HepG2 (cell line): Measurements from ENCODE around the gene POLR1C. TPM values are rescaled to one million over a fixed set of nuclear protein-coding genes. Genes with fewer than 3 reads are reported as not detected.

Experiments
- BCL6 ChIP-seq: IDR thresholded peaks from 2 replicates; pipeline ENCODE4 v1.6.1; 2016; ENCODE audit warnings: missing genetic modification reagents, missing compliant biosample characterization
- DMAP1 ChIP-seq: IDR thresholded peaks from 2 replicates; pipeline ENCODE4 v1.6.1; 2016
- GATAD2A ChIP-seq: IDR thresholded peaks from 2 replicates; pipeline ENCODE4 v1.6.1; 2016
- IKZF4 ChIP-seq: sonication (generic); formaldehyde crosslinking; IDR thresholded peaks from 2 replicates; pipeline ENCODE4 v1.5.1; 2020; ENCODE audit warnings: borderline replicate concordance, mild to moderate bottlenecking, low read depth, missing genetic modification reagents; ENCODE audit errors: not compliant biosample characterization
- NKX3-1 ChIP-seq: sonication (generic); formaldehyde crosslinking; IDR thresholded peaks from 2 replicates; pipeline ENCODE4 v1.5.0; 2020; ENCODE audit warnings: missing genetic modification reagents
- RBM22 ChIP-seq: fragments of 200-400 bp; formaldehyde crosslinking; optimal IDR thresholded peaks from 2 replicates; pipeline ENCODE3; 2017; ENCODE audit warnings: mild to moderate bottlenecking, low read length, moderate library complexity
- TMF1 ChIP-seq: sonication (generic); formaldehyde crosslinking; IDR thresholded peaks from 2 replicates; pipeline ENCODE4 v1.8.1; 2022; ENCODE audit warnings: low read depth, missing genetic modification reagents
- ZFYVE20 ChIP-seq: sonication (generic); formaldehyde crosslinking; IDR thresholded peaks from 2 replicates; pipeline ENCODE4 v1.8.0; 2023; ENCODE audit warnings: low read depth, mild to moderate bottlenecking, moderate library complexity, missing genetic modification reagents, borderline replicate concordance
- ZNF143 ChIP-seq: sonication (generic); formaldehyde crosslinking; IDR thresholded peaks from 2 replicates; pipeline ENCODE4 v1.4.0; 2020; ENCODE audit warnings: missing genetic modification reagents
- ZNF33B ChIP-seq: sonication (generic); formaldehyde crosslinking; IDR thresholded peaks from 2 replicates; pipeline ENCODE4 v1.5.1; 2020; ENCODE audit warnings: mild to moderate bottlenecking, missing genetic modification reagents
- ZNF432 ChIP-seq: sonication (generic); formaldehyde crosslinking; IDR thresholded peaks from 2 replicates; pipeline ENCODE4 v1.5.0; 2020; ENCODE audit warnings: missing genetic modification reagents, mild to moderate bottlenecking, borderline replicate concordance
- ZNF547 ChIP-seq: sonication (generic); formaldehyde crosslinking; IDR thresholded peaks from 2 replicates; pipeline ENCODE4 v1.5.1; 2020; ENCODE audit warnings: mild to moderate bottlenecking, missing genetic modification reagents
- ZNF550 ChIP-seq: sonication (generic); formaldehyde crosslinking; IDR thresholded peaks from 2 replicates; pipeline ENCODE4 v1.4.0; 2020; ENCODE audit warnings: mild to moderate bottlenecking, missing genetic modification reagents, borderline replicate concordance
- ZNF83 ChIP-seq: sonication (generic); formaldehyde crosslinking; IDR thresholded peaks from 2 replicates; pipeline ENCODE4 v1.4.0; 2020; ENCODE audit warnings: missing genetic modification reagents, mild to moderate bottlenecking, borderline replicate concordance
- ZNF883 ChIP-seq: sonication (generic); formaldehyde crosslinking; IDR thresholded peaks from 2 replicates; pipeline ENCODE4 v1.5.1; 2020; ENCODE audit warnings: mild to moderate bottlenecking, missing genetic modification reagents; ENCODE audit errors: not compliant biosample characterization
- polyA plus RNA-seq, 8 experiments: library from polyadenylated mRNA; depleted of rRNA in 3 of 8; stranded (reverse) in 7 of 8; unstranded in 1 of 8; fragments of >200 nt; fragmentation: Illumina TruSeq in 4 of 8; extraction: Trizol in 4 of 8; gene quantifications; 2 replicates each; pipeline versions ENCODE4 v1.2.1 to v1.2.3, GENCODE V29; 2011 to 2016; ENCODE audit warnings: low read depth in 4 of 8, missing spikeins in 1 of 8, mixed read lengths in 1 of 8; ENCODE audit not compliant: insufficient read depth in 1 of 8
- total RNA-seq, 5 experiments: library from RNA; depleted of rRNA; stranded (reverse); fragments of >200 nt; fragmentation: Illumina TruSeq; extraction: Trizol; gene quantifications; 2 replicates each; pipeline ENCODE4 v1.2.3, GENCODE V29; 2016; ENCODE audit warnings: low read depth in 1 of 5
- TF ChIP-seq, protein P1 (sequence below), 2 experiments: sonication (generic) in 1 of 2; formaldehyde crosslinking in 1 of 2; IDR thresholded peaks; 2 replicates each; pipeline versions ENCODE4 v1.6.1 to v1.9.0; 2014 to 2022; ENCODE audit warnings: antibody characterized with exemption in 1 of 2, borderline replicate concordance in 1 of 2, inconsistent platforms in 1 of 2, low read depth in 1 of 2, missing genetic modification reagents in 1 of 2
- TF ChIP-seq, protein P2 (sequence below): IDR thresholded peaks from 2 replicates; pipeline ENCODE4 v1.6.1; 2016; ENCODE audit warnings: low read depth, control low read depth
- TF ChIP-seq, protein P3 (sequence below): sonication (generic); formaldehyde crosslinking; IDR thresholded peaks from 2 replicates; pipeline ENCODE4 v1.5.0; 2020; ENCODE audit warnings: missing genetic modification reagents

POLR1C gene
- total and polyA plus RNA-seq, 2 of the 13 experiments (the other 11 are each of a cell fraction or from before 2014, with no cell fraction given): 62.6 to 72.2 TPM

DNA sequence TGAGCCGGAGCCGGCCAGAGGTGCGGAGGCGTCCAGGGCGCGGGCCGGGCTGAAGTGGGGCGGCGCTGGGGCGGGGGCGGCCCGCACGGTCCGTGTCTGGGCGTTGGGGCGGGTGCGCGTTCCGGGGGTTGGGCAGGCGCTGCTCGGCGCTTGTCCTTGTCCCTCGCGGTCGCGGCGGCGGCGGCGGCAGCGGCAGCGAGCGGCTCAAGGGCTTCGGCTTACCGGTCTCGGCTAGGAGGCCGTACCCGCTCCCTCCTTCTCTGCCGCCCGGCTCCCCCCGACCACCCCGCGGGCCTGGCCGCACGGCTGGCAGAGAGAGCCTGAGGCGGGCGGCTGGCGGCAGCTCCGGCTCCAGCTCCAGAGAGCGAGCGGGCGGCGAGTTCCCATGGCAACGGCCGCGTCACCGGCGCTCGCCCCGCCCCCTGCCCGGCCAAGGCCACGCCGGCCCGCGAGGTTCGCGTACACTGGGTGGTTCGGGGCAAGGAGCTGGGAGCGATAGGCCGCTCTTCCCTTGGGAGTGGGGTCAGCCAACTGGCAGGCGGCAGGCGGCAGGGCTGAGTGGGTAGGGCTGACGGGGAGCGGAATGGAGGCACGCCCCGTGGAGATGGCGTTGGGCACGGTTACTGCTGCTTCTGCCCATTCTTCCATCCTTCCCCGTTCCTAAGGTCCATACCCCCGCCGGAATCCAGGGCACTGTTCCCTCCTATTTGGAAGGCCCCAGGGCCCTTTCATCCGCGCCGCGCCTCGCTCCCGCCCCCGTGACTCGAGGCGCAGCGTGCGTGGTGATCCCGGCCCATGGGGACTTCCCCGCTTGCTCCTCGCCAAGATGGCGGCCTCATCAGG lies 6.7 kb upstream of the POLR1C start, which contains the start of gene LRRC73 (continued):
- TF ChIP-seq NKX3-1 (CRISPR knock-in tag): no peak
- TF ChIP-seq, protein P1, sequence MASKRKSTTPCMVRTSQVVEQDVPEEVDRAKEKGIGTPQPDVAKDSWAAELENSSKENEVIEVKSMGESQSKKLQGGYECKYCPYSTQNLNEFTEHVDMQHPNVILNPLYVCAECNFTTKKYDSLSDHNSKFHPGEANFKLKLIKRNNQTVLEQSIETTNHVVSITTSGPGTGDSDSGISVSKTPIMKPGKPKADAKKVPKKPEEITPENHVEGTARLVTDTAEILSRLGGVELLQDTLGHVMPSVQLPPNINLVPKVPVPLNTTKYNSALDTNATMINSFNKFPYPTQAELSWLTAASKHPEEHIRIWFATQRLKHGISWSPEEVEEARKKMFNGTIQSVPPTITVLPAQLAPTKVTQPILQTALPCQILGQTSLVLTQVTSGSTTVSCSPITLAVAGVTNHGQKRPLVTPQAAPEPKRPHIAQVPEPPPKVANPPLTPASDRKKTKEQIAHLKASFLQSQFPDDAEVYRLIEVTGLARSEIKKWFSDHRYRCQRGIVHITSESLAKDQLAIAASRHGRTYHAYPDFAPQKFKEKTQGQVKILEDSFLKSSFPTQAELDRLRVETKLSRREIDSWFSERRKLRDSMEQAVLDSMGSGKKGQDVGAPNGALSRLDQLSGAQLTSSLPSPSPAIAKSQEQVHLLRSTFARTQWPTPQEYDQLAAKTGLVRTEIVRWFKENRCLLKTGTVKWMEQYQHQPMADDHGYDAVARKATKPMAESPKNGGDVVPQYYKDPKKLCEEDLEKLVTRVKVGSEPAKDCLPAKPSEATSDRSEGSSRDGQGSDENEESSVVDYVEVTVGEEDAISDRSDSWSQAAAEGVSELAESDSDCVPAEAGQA (IDR thresholded peaks at IDR 0.05; ENCODE audit: low read depth): no peak
- TF ChIP-seq, protein P1 (CRISPR knock-in tag; IDR thresholded peaks at IDR 0.05; ENCODE audit: borderline replicate concordance): no peak
- TF ChIP-seq ZNF550 (CRISPR knock-in tag): no peak
- TF ChIP-seq, protein P2, sequence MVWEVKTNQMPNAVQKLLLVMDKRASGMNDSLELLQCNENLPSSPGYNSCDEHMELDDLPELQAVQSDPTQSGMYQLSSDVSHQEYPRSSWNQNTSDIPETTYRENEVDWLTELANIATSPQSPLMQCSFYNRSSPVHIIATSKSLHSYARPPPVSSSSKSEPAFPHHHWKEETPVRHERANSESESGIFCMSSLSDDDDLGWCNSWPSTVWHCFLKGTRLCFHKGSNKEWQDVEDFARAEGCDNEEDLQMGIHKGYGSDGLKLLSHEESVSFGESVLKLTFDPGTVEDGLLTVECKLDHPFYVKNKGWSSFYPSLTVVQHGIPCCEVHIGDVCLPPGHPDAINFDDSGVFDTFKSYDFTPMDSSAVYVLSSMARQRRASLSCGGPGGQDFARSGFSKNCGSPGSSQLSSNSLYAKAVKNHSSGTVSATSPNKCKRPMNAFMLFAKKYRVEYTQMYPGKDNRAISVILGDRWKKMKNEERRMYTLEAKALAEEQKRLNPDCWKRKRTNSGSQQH: peak; percentile 54; the same call in 1 of the 2 replicates
- no peak for TF ChIP-seq DMAP1
- TF ChIP-seq ZNF143: no peak
- TF ChIP-seq, protein P3, sequence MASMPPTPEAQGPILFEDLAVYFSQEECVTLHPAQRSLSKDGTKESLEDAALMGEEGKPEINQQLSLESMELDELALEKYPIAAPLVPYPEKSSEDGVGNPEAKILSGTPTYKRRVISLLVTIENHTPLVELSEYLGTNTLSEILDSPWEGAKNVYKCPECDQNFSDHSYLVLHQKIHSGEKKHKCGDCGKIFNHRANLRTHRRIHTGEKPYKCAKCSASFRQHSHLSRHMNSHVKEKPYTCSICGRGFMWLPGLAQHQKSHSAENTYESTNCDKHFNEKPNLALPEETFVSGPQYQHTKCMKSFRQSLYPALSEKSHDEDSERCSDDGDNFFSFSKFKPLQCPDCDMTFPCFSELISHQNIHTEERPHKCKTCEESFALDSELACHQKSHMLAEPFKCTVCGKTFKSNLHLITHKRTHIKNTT (CRISPR knock-in tag): no peak
- peak; percentile 61 for TF ChIP-seq ZNF883 (CRISPR knock-in tag)
- no peak; the same call in 1 of the 2 replicates for TF ChIP-seq ZNF547 (CRISPR knock-in tag)
- peak; percentile 39; the same call in 1 of the 2 replicates for TF ChIP-seq BCL6
- no peak for TF ChIP-seq TMF1 (CRISPR knock-in tag)
- TF ChIP-seq ZNF33B (CRISPR knock-in tag): 0 out of 2 replicates have a peak, but pooled peaks have one; percentile 66
- peak; percentile 58; the same call in 1 of the 2 replicates for TF ChIP-seq ZNF83 (CRISPR knock-in tag)
- peak; percentile 76 for TF ChIP-seq IKZF4 (CRISPR knock-in tag)
- TF ChIP-seq RBM22: peak; percentile 98
- TF ChIP-seq ZFYVE20 (CRISPR knock-in tag): no peak
- no peak for TF ChIP-seq ZNF432 (CRISPR knock-in tag)
- no peak for TF ChIP-seq GATAD2A (CRISPR knock-in tag)
